ENCODE measurements around the gene GSTM5. TPM values are rescaled to one million over a fixed set of nuclear protein-coding genes. Genes with fewer than 3 reads are reported as not detected.

Gene GSTM5
- total and polyA plus RNA-seq, 2 of the 13 experiments (the other 11 are each of a cell fraction or from before 2014, with no cell fraction given): not detected

DNA sequence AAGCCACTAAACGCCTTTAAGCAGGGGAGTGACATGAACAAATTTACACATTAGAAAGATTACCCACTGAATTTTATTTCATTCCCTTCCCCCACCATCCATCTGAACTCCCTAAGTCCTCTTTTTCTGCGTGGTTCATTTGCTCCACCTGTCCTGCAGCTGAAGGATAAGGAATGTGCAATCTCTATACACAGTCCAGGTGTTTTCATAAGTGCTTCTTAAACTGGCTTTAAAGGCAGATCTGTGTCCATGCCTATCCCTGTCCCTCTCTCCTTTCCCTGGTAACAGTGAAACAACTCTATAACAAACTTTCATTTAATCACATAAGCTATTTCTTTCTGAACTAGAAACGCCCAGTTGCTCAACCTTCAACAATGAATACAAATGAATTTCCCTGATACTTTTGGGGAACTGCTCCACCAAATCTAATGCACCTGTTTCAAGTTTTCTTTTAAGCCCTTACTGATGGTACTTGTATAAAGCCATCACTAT, 20.4 kb downstream of the GSTM5 start:
- no peak overlapping the region for H2AFZ ChIP-seq (ENCODE audit: low read length)
- POLR2A ChIA-PET: no interaction called here
- no peaks in the 10 kb centered on the region for H4K20me1 ChIP-seq (ENCODE audit: insufficient read depth, low read length)
- H3K4me3 ChIP-seq (replicated peaks in 1 of 3; ENCODE audit: insufficient read depth in 1 of 3, low read depth in 2 of 3, low read length in 3 of 3): peak overlapping the region in 1 of 3 experiments; percentile 45; a peak in 1 of 6 replicates
- peak overlapping the region; percentile 71 for H3K4me2 ChIP-seq (ENCODE audit: low read depth, low read length)
- no peaks in the 10 kb centered on the region for H3K79me2 ChIP-seq (ENCODE audit: insufficient read depth, low read length)
- no peak overlapping the region for H3K9ac ChIP-seq (ENCODE audit: insufficient read depth, low read depth, low read length)
- in situ Hi-C loops (cut with HindIII; ENCODE audit: extremely low pct_ligation_motif_present, low pct_unique_long_range_greater_than_20kb) (no loop called here), intact Hi-C loops (cut with micrococcal nuclease; ENCODE audit: unreplicated experiment) (loop anchor here (5.0 kb wide), 1 partner anchor 40 kb away; no protein-coding TSS in a partner anchor)
- peaks cover 4 to 6% of the 10 kb centered on the region in 2 experiments; a peak in 3 of 5 replicates for H3K36me3 ChIP-seq (replicated peaks in 1 of 2; ENCODE audit: control insufficient read depth in 1 of 2, insufficient read depth in 2 of 2, low read length in 2 of 2)
- WGBS (ENCODE audit: low lambda C conversion rate): 38% methylated on average over 3 of the region's 3 CpGs
- TF ChIP-seq, protein P1, sequence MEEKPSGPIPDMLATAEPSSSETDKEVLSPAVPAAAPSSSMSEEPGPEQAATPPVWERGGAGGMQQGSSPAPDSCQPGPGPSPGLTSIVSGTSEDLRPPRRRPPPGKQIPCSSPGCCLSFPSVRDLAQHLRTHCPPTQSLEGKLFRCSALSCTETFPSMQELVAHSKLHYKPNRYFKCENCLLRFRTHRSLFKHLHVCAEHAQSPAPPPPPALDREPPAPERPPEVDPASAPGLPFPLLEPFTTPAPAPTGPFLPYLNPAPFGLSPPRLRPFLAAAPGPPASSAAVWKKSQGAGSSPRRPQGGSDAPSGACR (CRISPR knock-in tag; IDR thresholded peaks at IDR 0.05): no peak
- TF ChIP-seq ZNF879 (CRISPR knock-in tag; IDR thresholded peaks at IDR 0.05): no peak
- TF ChIP-seq ZNF770 (CRISPR knock-in tag; IDR thresholded peaks at IDR 0.05): no peak
- TF ChIP-seq ZFP62 (CRISPR knock-in tag; IDR thresholded peaks at IDR 0.05): no peak
- no peak for TF ChIP-seq SAFB2 (CRISPR knock-in tag; IDR thresholded peaks at IDR 0.05; ENCODE audit: borderline replicate concordance, low read depth)
- TF ChIP-seq ZNF44 (CRISPR knock-in tag; IDR thresholded peaks at IDR 0.05): no peak
- TF ChIP-seq ZNF232 (CRISPR knock-in tag; IDR thresholded peaks at IDR 0.05; ENCODE audit: borderline replicate concordance): no peak
- no peak for TF ChIP-seq ZNF326 (CRISPR knock-in tag; IDR thresholded peaks at IDR 0.05; ENCODE audit: borderline replicate concordance)
- TF ChIP-seq REST (IDR thresholded peaks at IDR 0.05; ENCODE audit: borderline replicate concordance in 1 of 2, low read depth in 1 of 2, low read length in 2 of 2): no peak
- TF ChIP-seq HMG20A (CRISPR knock-in tag; IDR thresholded peaks at IDR 0.05; ENCODE audit: borderline replicate concordance): no peak
- no peak for TF ChIP-seq ZNF766 (CRISPR knock-in tag; IDR thresholded peaks at IDR 0.05; ENCODE audit: borderline replicate concordance)
- no peak for TF ChIP-seq RFX5 (IDR thresholded peaks at IDR 0.05; ENCODE audit: low read depth, low read length)
- BruUV-seq (replicated peaks): no TSS peak
- no peaks in the 10 kb centered on the region for H3K9me3 ChIP-seq (ENCODE audit: low read length)
- peaks cover 27% of the 10 kb centered on the region for H3K4me1 ChIP-seq (ENCODE audit: insufficient read depth, low read length)
- FAIRE-seq (no peak), ATAC-seq (peak; percentile 47), DNase-seq (ENCODE audit: low spot score) (no peak)
- CTCF ChIA-PET (ENCODE audit: low intra/inter-chr PET ratio, low total read pairs): no interaction called here
- peak overlapping the region; percentile 41 for H3K27ac ChIP-seq (ENCODE audit: extremely low read length, insufficient read depth, low read length)
- no peaks in the 10 kb centered on the region for H3K27me3 ChIP-seq (ENCODE audit: control insufficient read depth in 1 of 2, insufficient read depth in 2 of 2, low read length in 2 of 2)

All from HepG2 (cell line).